Lower lobe of right lung (tissue), 2 donors: ENCODE results near the gene EYA3. TPM values are rescaled to one million over a fixed set of nuclear protein-coding genes. Genes with fewer than 3 reads are reported as not detected.

Experiments
- ATAC-seq, 2 donors: fragments of 200-7000 bp; cut with Tn5 transposase; one replicate each; pipeline ENCODE4 v1.9.1; 2020 to 2022; ENCODE audit warnings: mild to moderate bottlenecking in 2 of 2, moderate library complexity in 2 of 2
- DNase-seq: peaks from one replicate; pipeline ENCODE4 v3.0.0-alpha.2; 2020
- H3K27ac ChIP-seq: fragments of 200-600 bp; one replicate; pipeline ENCODE4 v1.8.0; 2022
- H3K27me3 ChIP-seq: fragments of 200-600 bp; one replicate; pipeline ENCODE4 v1.8.0; 2022; ENCODE audit warnings: low read depth
- H3K36me3 ChIP-seq: fragments of 200-600 bp; one replicate; pipeline ENCODE4 v1.8.0; 2022; ENCODE audit warnings: mild to moderate bottlenecking
- H3K4me1 ChIP-seq: fragments of 200-600 bp; one replicate; pipeline ENCODE4 v1.8.0; 2022
- H3K4me3 ChIP-seq: fragments of 200-600 bp; one replicate; pipeline ENCODE4 v1.8.0; 2022; ENCODE audit warnings: mild to moderate bottlenecking
- H3K9me3 ChIP-seq: fragments of 200-600 bp; one replicate; pipeline ENCODE4 v1.8.0; 2022
- intact Hi-C: fragments of 100-400 bp; cut with DNase I; formaldehyde crosslinking; loops from one replicate; pipeline ENCODE4 v1.11.0; 2022
- total RNA-seq: library from RNA; stranded (reverse); fragmentation: NEBNext Ultra II Directional; extraction: Animal tissue kit (Norgen Biotek cat#: 25700); gene quantifications from one replicate; pipeline ENCODE4 v1.2.1, GENCODE V29; 2021
- TF ChIP-seq, protein P1 (sequence below): fragments of 200-600 bp; IDR thresholded peaks from one replicate; pipeline ENCODE4 v1.8.0; 2022; ENCODE audit warnings: antibody characterized with exemption, mild to moderate bottlenecking
- donor health status: DM: no; HTN: yes; CAD: no; lungs with severe emphysema.

EYA3 gene
- total RNA-seq, 1 donor from 2014 or later, result 20.4 TPM

DNA sequence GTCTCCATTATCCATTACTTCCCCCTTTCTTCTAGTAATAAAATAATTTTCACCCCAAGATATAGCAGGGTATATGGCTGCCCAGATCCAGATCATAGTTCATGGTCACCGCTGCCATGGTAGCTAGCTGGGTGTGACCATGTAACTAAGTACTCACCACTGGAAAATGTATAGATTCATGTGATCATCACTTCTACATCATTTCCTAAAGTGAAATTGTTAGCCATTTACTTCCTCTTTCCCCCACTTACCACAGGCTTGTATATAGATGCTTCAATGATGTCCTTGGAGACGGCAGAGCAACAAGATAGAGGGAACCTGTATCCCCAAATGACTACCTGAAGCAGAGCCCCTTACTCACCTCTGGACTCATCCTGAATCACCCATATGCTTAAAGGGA lies 22.7 kb upstream of the EYA3 start:
- Histone ChIP-seq H3K4me1 (no peaks in the 10 kb centered on the region), H3K27me3 (no peaks in the 10 kb centered on the region), H3K36me3 (no peaks in the 10 kb centered on the region), H3K27ac (peak overlapping the region; percentile 75), H3K9me3 (no peaks in the 10 kb centered on the region), H3K4me3 (no peak overlapping the region)
- TF ChIP-seq, protein P1, sequence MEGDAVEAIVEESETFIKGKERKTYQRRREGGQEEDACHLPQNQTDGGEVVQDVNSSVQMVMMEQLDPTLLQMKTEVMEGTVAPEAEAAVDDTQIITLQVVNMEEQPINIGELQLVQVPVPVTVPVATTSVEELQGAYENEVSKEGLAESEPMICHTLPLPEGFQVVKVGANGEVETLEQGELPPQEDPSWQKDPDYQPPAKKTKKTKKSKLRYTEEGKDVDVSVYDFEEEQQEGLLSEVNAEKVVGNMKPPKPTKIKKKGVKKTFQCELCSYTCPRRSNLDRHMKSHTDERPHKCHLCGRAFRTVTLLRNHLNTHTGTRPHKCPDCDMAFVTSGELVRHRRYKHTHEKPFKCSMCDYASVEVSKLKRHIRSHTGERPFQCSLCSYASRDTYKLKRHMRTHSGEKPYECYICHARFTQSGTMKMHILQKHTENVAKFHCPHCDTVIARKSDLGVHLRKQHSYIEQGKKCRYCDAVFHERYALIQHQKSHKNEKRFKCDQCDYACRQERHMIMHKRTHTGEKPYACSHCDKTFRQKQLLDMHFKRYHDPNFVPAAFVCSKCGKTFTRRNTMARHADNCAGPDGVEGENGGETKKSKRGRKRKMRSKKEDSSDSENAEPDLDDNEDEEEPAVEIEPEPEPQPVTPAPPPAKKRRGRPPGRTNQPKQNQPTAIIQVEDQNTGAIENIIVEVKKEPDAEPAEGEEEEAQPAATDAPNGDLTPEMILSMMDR, result no peak
- intact Hi-C loops, result no loop called here
- peak; percentile 75 for DNase-seq
- ATAC-seq, result peak; percentile 73 to 83

GRCh38 chr1:28110555-28110954 lies 22.1 kb upstream of the EYA3 start:
- Histone ChIP-seq H3K27me3 (no peaks in the 10 kb centered on the region), H3K36me3 (no peaks in the 10 kb centered on the region), H3K27ac (peak overlapping the region; percentile 75), H3K9me3 (no peaks in the 10 kb centered on the region), H3K4me3 (no peak overlapping the region), H3K4me1 (no peaks in the 10 kb centered on the region)
- intact Hi-C loops, result no loop called here
- DNase-seq (no peak), ATAC-seq (no peak)
- TF ChIP-seq, protein P1, result no peak

DNA sequence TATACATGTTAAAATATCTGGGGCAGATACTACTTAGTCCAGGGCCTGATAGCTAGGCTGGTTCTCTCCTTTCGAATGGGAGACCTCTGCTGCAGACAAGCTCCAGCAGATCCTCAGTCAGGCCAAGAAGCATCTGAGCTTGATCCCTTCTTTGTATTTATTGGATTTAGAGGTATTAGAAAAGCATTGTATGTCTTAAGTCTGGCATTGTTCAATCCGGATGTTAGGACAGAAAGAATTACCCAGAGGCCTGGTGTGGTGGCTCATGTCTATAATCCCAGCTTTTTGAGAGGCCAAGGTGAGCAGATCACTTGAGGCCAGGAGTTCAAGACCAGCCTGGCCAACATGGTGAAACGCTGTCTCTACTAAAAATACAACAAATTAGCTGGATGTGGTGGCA lies 21.2 kb upstream of the EYA3 start:
- H3K9me3 ChIP-seq, result no peaks in the 10 kb centered on the region
- H3K4me1 ChIP-seq, result peaks cover 4% of the 10 kb centered on the region
- intact Hi-C loops, result no loop called here
- H3K27ac ChIP-seq, result no peak overlapping the region
- no peaks in the 10 kb centered on the region for H3K36me3 ChIP-seq
- no peak overlapping the region for H3K4me3 ChIP-seq
- no peaks in the 10 kb centered on the region for H3K27me3 ChIP-seq
- DNase-seq, result no peak
- TF ChIP-seq, protein P1, result no peak
- no peak for ATAC-seq

DNA sequence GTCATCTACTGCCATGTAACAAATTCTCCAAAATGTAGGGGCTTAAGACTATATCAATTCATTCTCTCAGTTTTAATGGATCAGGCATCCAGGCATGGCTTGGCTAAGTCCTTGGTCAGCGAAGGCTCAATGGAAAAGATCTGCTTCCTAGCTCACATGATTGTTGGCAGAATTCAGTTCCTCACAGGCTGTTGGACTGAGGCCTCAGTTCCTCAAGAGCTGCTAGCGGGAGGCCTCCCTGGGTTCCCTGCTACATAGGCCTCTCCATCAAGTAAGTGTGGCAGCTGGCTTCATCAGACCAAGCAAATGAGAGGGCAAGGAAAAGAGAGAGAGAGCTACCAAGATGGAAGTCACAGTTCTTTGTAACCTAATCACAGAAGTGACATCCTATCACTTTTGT lies 19.6 kb upstream of the EYA3 start:
- H3K27ac ChIP-seq, result no peak overlapping the region
- ATAC-seq, result no peak

GRCh38 chr1:28104866-28105467 lies 16.6 kb upstream of the EYA3 start:
- Histone ChIP-seq H3K9me3 (no peaks in the 10 kb centered on the region), H3K4me1 (peaks cover 4% of the 10 kb centered on the region), H3K36me3 (no peaks in the 10 kb centered on the region), H3K4me3 (peak overlapping the region; percentile 34), H3K27ac (peak overlapping the region; percentile 34), H3K27me3 (no peaks in the 10 kb centered on the region)
- intact Hi-C loops, result no loop called here
- TF ChIP-seq, protein P1, result no peak
- DNase-seq (peak; percentile 54), ATAC-seq (peak; percentile 96)

More for the DNA sequence above, 19.6 kb upstream of the EYA3 start:
- intact Hi-C loops, result no loop called here
- TF ChIP-seq, protein P1, result no peak
- Histone ChIP-seq H3K9me3 (no peaks in the 10 kb centered on the region), H3K36me3 (no peaks in the 10 kb centered on the region), H3K4me1 (peaks cover 4% of the 10 kb centered on the region), H3K4me3 (no peak overlapping the region), H3K27me3 (no peaks in the 10 kb centered on the region)
- no peak for DNase-seq
